GM11168 (cell line): ENCODE measurements around the gene CNTNAP2.

Experiments used
- in situ Hi-C: fragments of 300-500 bp; cut with MboI; formaldehyde crosslinking; loops from one replicate; pipeline ENCODE4 v1.12.0; 2022; ENCODE audit warnings: low sequenced_read_pairs; ENCODE audit not compliant: unreplicated experiment

Gene CNTNAP2

DNA sequence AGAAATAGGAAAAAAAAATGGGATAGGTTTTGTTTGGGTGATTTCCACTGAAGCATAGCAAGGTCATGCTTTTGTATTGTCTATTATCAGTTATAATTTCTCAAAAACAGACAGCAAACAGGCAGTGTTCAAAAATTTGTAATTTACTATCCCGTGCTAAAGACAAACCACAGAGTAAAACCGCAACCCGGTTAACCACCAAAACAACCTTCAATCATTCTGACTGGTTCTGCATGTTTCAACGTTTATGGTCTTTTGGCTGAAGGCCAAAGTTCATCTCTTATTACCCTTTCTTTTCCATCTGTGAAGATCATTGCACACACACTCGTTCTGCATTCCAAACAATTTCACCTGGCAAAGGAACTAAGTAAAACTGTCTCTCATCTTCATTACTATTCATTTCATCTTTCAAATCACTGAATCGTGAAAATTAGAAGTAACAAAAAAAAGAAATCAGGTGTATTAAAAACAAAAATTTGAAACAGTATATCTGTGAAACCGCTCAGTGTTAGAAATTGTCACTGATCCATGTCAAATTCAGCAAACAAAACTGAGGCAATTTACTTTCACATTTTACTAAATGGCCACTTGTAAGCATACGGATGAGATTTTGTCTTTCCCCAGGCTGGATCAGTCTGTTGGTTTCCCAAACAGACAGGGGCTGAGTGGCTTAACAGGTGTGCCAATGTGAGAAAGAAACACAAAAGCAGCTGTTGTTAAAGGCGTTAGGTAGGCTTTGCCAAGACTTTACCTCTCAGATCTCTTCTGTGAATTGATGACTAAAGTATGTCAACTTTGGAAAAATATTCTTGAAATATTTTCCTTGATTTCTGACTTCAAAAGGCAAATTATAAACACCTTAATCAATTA, 539.6 kb downstream of the CNTNAP2 start:
- in situ Hi-C loops = no loop called here

DNA sequence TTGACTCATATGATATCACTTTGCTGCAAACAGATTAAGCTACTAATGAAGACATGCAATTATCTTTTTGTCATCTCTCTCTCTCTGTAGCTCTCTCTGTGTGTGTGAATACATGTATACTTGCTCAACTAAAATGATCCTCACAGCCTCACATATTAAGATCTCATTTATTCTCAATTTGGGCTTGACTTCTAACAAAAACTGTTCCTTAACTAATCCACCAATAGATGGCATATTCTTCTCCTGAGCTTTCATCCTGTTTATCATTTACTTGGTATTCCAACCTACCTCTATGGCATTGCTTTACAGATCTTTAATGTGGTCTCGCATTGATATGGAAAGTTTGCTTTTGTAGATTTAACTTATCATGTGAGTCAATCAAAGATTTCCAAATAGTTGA, 540.4 kb downstream of the CNTNAP2 start:
- in situ Hi-C loops = no loop called here

DNA sequence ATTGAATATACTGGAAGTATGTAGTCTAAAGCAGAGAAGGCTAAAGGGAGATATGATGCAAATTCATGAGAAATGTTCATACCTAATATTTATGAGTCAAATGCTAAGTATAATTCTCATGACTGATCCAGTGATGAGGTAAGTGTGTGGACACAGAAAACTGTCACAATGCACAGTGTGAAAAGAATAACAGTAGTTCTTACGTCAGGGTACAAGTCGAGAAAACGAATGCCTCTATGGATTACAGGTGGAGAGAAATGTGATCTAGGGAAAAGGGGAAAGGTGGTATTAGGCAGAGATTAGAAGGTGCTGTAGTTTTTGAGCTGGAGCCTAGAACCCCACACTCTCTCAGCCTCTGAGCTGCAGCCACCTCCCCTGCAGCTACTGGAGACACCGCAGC, 542.0 kb downstream of the CNTNAP2 start:
- in situ Hi-C loops = no loop called here

DNA sequence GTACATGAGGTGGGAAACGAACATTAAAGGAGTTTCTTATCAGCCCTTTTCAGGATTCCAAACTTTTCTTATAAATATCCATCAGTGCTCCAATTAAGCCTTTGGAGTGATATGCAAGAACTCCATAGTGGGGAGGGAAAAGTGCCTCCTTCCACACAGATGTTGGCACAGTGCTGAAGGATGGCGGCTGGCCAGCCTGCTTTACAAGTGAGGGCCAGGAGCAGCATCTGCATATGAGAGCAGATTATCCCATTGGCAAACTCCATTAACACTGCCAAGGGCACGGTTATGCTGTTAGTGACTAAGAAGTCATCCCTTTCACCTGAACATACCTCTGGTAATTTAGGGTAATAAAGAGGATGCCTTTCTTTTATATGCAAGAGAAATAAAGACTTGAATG, 543.1 kb downstream of the CNTNAP2 start:
- in situ Hi-C loops = no loop called here

DNA sequence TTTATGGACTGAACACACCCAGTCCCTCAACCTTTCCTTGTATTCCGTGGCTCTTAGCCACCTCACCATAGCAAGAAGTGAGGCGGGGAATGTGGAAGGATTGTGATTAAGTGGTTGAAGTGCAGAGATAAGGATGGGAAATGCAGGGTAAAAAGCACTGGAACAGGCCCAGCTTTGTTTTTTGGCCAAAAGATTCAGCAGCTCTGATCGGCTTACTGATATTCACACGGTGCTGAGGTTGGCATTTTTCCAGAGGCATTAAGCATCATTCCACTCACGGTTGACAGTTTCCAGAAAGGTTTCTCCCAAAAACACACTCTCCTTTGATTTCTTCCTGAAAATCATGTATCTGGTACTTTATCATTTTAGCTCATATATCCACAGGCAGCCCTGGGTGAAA, 544.2 kb downstream of the CNTNAP2 start:
- in situ Hi-C loops = no loop called here

DNA sequence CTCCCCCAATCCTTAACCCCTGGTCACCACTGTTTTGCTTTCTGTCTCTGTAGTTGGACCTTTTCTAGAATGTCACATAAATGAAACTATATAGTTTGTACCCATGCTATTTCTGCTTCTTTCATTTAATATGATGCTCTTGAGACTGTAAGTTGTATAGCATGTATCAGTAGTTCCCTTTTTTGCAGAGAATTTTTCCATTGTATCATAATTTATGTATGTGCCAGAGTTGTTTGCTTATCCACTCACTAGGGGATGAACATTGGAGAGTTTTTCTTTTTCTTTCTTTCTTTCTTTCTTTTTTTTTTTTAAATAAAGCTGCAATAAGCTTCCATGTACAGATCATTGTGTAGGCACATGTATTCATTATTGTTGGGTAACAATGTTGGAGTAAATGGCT, 544.8 kb downstream of the CNTNAP2 start:
- in situ Hi-C loops = no loop called here

DNA sequence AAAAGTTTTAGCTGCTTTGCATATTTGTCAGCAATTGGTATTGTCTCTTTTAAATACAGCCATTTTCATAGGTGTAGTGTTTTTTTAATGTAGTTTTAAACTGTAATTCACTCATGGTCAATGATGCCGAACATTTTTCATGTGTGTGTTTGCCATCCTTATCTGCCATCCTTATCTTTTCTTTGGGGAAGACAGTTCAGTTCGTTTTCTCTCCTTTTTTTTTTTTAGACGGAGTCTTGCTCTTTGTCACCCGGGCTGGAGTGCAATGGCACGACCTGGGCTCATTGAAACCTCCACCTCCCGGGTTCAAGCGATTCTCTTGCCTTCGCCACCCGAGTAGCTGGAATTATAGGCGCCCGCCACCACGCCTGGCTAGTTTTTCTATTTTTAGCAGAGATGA, 545.3 kb downstream of the CNTNAP2 start:
- in situ Hi-C loops = no loop called here

DNA sequence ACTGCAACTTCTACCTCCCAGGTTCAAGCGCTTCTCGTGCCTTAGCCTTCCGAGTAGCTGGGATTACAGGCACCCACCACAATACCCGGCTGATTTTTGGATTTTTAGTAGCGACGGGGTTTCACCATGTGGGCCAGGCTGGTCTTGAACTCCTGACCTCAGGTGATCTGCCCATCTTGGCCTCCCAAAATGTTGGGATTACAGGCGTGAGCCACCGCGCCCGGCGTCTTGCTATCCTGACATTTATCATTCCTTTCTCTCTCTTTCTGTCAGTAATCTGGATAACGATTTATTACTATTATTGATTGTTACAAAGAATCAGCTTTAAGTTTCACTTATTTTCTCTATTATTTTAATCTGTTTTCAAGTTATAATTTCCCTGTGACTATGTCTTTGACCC, 548.4 kb downstream of the CNTNAP2 start:
- in situ Hi-C loops = no loop called here

DNA sequence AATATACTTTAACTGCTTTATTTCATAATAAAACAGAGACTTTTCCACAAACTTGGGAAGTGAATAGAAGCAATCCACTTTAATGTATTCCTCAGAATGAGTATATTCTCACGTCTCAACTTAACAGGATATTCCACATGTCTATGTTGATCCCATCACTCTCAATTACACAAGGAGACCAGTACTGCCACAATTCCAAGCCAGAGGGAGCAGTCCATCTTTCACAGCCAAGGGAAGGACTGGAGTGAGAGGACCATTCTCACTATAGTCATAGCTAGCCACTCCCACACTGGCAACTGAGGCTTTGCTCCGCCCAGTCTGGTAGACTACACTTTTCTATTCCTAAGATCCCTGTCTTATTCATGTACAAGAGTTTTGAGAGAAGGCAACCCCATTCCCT, 553.9 kb downstream of the CNTNAP2 start:
- in situ Hi-C loops = no loop called here

DNA sequence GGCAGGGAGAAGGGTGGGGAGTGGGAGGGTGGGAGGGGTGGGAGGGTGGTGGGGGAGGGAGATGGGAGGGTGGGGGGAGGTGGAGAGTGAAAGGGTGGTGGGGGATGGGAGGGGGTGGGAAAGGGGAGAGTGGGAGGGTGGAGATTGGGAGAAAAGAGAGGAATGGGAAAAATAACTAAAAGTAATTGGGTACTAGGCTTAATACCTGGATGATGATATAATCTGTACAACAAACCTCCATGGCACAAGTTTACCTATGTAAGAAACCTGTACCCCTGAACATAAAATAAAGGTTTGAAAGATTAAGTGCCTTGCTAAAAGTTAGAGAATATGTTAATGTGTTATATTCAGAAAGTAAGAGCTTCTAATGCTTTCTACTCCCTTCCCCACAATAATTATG, 564.9 kb downstream of the CNTNAP2 start:
- in situ Hi-C loops = no loop called here

DNA sequence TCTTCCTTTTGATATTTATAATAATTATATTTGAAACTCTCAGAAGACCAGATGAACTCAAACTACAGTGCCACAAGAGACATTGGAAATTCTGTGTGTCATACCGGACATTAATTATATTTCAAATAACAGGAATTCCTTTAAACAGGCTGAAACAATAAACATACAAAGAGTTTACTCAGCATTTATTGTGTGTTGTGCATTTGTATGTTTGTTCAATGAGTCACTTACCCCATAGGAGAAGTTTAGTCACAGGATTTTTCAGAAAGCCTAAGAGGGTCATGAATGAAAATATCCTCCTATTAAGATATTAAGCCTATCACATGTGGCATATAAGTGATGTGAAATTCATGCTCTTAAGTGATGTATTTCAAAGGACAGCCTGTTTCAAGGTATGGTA, 566.8 kb downstream of the CNTNAP2 start:
- in situ Hi-C loops = no loop called here

DNA sequence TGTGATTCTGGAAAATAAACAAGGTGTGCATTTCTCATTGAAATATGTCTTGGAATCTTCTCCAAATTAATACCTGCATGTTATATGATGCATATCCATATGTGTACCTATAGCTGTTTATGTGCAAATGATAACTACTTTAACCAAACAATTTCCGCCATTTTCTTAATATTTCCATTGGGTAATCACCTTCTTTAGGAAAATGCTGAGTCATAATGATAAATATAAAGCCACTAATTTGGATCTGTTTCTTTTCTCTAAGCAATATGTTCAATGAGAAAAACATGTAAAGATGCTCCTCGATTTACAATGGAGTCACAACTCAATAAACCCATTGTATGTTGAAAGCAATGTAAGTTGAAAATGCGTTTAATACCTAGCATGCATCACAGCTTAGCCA, 574.4 kb downstream of the CNTNAP2 start:
- in situ Hi-C loops = no loop called here

DNA sequence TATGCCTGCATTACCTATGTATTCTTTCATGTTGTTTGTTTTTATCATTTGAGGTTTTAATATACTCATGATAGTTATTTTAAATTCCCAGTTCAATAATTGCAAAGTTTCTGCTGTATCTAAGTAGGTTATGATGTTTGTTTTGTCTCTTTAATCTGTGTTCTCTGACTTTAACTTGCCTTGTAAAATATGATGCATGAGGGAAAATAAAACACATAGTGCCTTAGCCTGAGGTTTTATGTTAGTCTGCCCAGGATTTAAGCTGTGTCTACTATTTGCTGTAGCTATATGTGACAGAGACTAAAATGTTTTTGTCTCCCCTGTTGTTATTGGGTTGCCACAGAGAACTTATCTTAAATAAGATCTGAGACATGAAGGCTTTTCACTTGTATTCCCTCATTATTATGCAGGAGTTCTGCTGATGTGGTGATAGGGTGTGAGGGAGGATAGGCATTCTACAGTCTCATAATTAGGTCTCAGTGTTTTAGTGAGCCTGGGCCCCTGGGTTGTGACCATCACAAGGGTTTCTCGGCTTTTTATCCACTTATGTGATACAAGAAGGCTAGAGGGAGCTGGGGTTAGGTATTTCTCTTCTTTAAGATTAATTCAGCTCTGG, 582.5 kb downstream of the CNTNAP2 start:
- in situ Hi-C loops = no loop called here

DNA sequence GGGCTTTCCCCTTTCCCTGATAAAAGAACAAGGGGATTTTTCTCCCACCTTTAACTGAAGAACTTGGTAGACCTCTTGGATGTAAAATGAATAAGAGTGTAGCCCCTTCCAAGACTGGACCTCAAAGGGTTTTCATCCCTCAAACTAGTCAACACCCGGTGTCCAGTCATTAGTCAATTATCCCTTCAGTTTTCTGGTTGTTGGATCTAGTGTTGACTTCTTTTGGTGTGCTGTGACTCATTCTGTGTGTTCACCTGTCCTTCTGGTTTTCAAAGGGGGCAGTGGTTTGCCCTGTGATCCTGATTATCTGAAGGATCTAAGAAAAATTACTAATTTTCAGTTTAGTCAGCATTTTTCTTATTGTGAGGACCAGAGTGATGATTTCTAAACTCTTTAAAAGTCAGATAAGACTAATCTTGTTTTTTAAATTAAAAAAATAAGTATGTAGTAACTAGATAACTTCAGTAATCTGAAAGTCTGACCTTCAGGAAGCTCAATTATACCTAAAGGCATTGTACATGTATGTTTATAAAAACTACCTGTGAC, 583.5 kb downstream of the CNTNAP2 start:
- in situ Hi-C loops = no loop called here

DNA sequence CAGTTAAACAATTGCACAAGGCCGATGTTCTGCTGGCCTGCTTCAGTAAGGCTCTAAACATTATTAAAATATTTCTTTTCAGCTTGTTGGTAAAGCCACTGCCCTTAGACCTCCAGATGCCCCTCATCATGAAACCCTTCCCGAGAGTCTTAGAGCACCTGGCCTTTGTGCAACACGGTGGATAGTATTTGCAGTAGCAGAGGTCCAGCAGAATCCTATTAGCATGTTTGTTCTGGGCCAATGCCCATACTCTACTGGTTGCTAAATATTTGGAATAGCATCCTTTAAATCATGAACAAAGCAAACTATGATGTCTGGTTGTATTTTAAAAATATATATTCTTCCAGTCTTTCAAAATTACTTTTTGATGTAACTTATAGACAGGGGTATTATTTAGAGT, 584.6 kb downstream of the CNTNAP2 start:
- in situ Hi-C loops = no loop called here

DNA sequence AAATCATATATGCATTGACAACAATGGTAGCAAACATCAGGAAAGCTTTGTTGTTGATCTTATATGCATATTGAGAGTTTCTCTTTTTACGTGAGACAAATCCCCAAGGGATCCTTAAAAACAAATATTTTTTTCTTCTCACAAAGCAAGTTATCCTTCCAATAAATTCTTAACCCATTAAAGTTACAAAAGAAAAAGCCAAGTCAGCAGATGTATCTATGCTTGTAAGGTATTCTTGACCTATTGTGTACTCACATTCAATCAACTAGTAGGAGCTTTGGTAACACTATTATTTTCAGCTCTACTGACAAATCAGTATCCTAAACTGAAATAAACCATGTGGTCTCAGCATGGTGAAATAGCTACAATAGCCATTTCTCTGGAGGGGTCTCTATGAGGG, 586.3 kb downstream of the CNTNAP2 start:
- in situ Hi-C loops = no loop called here

DNA sequence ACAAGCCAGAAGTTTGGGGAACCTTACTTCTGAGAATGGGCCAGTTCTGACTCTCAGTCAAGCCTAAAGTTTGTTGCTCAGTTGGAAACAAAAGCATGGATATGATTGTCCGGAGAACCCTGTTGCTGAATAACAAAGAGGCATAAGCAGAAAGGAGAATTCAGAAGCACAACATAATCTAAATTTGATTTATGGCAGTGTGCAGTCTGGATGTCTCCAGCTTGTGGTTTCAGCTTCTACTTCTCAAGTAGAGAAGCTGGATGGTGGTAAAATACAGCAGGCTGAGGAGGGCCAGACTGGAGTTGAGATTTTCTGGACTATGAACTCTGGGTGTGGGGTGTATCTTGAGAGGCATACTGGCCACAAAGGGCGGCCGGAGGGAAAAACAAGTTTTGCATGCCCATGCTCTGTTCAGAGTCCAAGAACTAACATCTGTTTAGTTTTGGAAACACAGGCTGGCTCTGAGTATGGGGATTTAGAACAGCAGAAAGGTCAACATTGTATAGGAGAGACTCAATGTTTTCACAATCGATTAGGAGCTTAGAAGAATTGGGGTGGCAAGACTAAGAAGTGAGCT, 592.9 kb downstream of the CNTNAP2 start:
- in situ Hi-C loops = no loop called here

DNA sequence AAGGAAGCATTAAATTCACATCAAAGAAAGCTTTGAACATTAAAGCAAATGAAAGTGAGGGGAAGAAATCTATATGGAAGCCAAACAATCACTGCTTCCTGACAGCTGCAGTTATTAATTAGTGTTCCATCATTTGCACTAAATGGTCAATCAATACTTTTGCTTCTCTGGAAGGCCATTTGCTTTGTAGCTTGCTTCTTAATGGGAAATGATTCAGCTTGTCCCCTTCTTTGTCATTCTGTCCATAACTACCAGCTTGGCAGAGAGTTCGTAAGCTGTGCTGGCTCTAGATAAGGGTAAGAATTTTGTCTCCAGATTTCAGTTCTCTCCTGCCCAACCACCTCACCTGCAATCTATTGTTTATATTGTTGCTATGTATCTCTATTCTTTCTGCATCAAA, 596.6 kb downstream of the CNTNAP2 start:
- in situ Hi-C loops = no loop called here

DNA sequence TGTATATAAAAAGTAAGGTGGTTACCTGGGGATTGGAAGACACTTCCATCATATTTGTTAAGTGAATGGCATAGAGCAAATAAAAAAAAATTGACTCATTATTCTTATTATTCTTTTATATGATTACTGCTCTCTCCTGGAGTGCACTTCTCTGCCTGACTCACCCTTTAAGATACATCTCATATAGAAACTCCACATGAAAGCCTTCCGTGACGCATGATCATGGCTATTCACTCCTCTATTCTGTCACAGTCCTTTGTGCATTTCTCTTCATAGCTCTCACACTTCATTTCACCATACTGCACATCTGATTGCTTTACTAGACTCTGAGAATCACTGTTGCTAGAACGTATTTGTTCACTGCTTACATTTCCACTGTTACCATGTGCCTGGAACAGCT, 597.3 kb downstream of the CNTNAP2 start:
- in situ Hi-C loops = no loop called here

DNA sequence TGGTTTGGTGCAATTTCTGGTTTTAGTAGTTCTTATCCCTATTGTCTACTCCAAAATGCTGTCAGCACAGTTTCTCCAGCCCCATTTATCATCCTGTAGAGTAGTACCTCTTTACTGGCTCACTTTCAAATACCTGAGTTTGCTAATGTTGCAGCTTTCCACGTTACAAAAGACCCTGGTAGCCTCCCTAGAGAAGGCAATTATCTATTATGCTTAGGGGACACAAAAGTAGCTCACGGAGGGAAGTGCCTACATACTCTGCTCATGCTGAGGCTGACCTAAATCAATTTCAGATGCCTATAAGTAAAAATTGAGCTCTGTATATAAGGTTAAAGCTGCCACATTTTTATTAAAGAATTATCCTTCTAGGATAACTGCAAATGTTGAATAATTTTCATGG, 603.6 kb downstream of the CNTNAP2 start:
- in situ Hi-C loops = no loop called here

DNA sequence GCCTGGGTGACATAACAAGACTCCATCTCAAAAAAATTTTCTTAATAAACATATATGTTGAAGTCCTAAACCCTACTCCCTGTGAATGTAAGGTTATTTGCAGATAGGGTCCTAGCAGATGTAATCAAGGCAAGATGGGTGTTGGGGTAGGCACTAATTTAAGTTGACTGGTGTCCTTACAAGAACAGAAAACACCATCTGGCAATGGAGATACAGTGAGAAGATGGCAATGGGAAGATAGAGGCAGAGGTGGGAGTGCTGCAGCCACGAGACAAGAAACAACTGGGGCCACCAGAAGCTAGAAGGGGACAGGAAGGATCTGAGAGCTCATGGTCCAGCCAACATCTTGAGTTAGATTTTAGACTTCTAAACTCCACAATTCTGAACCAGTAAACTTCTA, 606.4 kb downstream of the CNTNAP2 start:
- in situ Hi-C loops = no loop called here
